H1 (cell line): Measurements from ENCODE around the gene FGF11. TPM values are rescaled to one million over a fixed set of nuclear protein-coding genes. Genes with fewer than 3 reads are reported as not detected.

Experiments
- CTCF ChIA-PET: fragments of 300-600 bp; sonication (Branson Sonifier 250); formaldehyde crosslinking; loops from one replicate; lab custom pipeline; 2021; ENCODE audit not compliant: partially characterized antibody; lab: Charles Lee
- POLR2A ChIA-PET: fragments of 300-600 bp; sonication (Branson Sonifier 250); formaldehyde crosslinking; loops from one replicate; lab custom pipeline; 2021; ENCODE audit warnings: inconsistent platforms; ENCODE audit not compliant: partially characterized antibody; lab: Charles Lee
- DNase-seq, 2 experiments: peaks; one replicate each; pipeline versions ENCODE4 v3.0.0 to v3.0.0-alpha.2; 2010 to 2022; ENCODE audit warnings: low spot score in 2 of 2, low read depth in 1 of 2, mixed read lengths in 1 of 2
- FAIRE-seq: peaks from 2 replicates; lab custom pipeline; 2011; peaks lifted over from hg19 to GRCh38; lab: Jason Lieb, UNC
- H2AFZ ChIP-seq: 2 replicates; pipeline ENCODE4 v1.8.1; 2012; ENCODE audit warnings: low read length, inconsistent platforms
- H2AK5ac ChIP-seq: 2 replicates; pipeline ENCODE4 v1.6.1; 2013; ENCODE audit warnings: low read depth, low read length
- H2BK120ac ChIP-seq: replicated peaks from 2 replicates; pipeline ENCODE3; 2013; ENCODE audit warnings: low read depth, low read length, inconsistent platforms
- H2BK12ac ChIP-seq: 2 replicates; pipeline ENCODE4 v1.6.1; 2013; ENCODE audit warnings: low read depth, low read length
- H2BK15ac ChIP-seq: 2 replicates; pipeline ENCODE4 v1.6.1; 2013; ENCODE audit warnings: low read length
- H2BK20ac ChIP-seq: 2 replicates; pipeline ENCODE4 v1.6.1; 2013; ENCODE audit warnings: low read length
- H2BK5ac ChIP-seq: 2 replicates; pipeline ENCODE4 v1.6.1; 2013; ENCODE audit warnings: low read depth, low read length
- H3K14ac ChIP-seq: 2 replicates; pipeline ENCODE4 v1.6.1; 2013; ENCODE audit warnings: inconsistent platforms; ENCODE audit not compliant: insufficient read length
- H3K18ac ChIP-seq: 2 replicates; pipeline ENCODE4 v1.6.1; 2013; ENCODE audit warnings: low read length; ENCODE audit errors: extremely low read depth
- H3K23ac ChIP-seq: 2 replicates; pipeline ENCODE4 v1.6.1; 2013; ENCODE audit warnings: inconsistent platforms; ENCODE audit not compliant: insufficient read length
- H3K23me2 ChIP-seq: 2 replicates; pipeline ENCODE4 v1.6.1; 2013; ENCODE audit warnings: low read depth, low read length
- H3K27ac ChIP-seq: 2 replicates; pipeline ENCODE4 v1.6.1; 2011; ENCODE audit warnings: low read depth, low read length, inconsistent platforms
- H3K27me3 ChIP-seq, 4 experiments: replicated peaks in 1 of 4; 1 replicate in 1 of 4; 2 replicates in 3 of 4; pipeline versions ENCODE4 v1.6.1 to v1.8.1; 2011 to 2013; ENCODE audit warnings: low read length in 3 of 4, mild to moderate bottlenecking in 3 of 4, inconsistent platforms in 2 of 4, mixed read lengths in 2 of 4, moderate library complexity in 1 of 4; ENCODE audit not compliant: control insufficient read depth in 3 of 4, insufficient read depth in 3 of 4; ENCODE audit errors: extremely low read depth in 1 of 4
- H3K36me3 ChIP-seq, 4 experiments: 2 replicates each; pipeline versions ENCODE4 v1.6.1 to v1.8.1; 2011 to 2013; ENCODE audit warnings: mild to moderate bottlenecking in 4 of 4, low read length in 3 of 4, moderate library complexity in 2 of 4, control low read depth in 1 of 4, inconsistent platforms in 1 of 4; ENCODE audit not compliant: insufficient read depth in 4 of 4, control insufficient read depth in 2 of 4
- H3K4ac ChIP-seq: replicated peaks from 2 replicates; pipeline ENCODE3; 2013; ENCODE audit warnings: low read length, low read depth, mixed read lengths, inconsistent platforms; ENCODE audit not compliant: insufficient read length
- H3K4me1 ChIP-seq, 4 experiments: replicated peaks in 1 of 4; 1 replicate in 1 of 4; 2 replicates in 3 of 4; pipeline versions ENCODE4 v1.6.1 to v1.8.1; 2011 to 2013; ENCODE audit warnings: low read length in 3 of 4, inconsistent platforms in 2 of 4, mixed read lengths in 1 of 4; ENCODE audit not compliant: insufficient read depth in 4 of 4, control insufficient read depth in 3 of 4
- H3K4me2 ChIP-seq, 2 experiments: 2 replicates each; pipeline versions ENCODE4 v1.6.1 to v1.8.1; 2011 to 2013; ENCODE audit warnings: low read depth in 2 of 2, low read length in 2 of 2, control low read depth in 1 of 2, inconsistent platforms in 1 of 2, mild to moderate bottlenecking in 1 of 2; ENCODE audit not compliant: insufficient read depth in 1 of 2
- H3K4me3 ChIP-seq, 4 experiments: fragments of 200-600, 300-600 bp in 1 of 4; sonication (generic), shearing (Covaris generic), sonication (Bioruptor Twin) in 1 of 4; 2 replicates each; pipeline versions ENCODE4 v1.5.1 to v1.8.1; 2011 to 2016; ENCODE audit warnings: low read length in 4 of 4, low read depth in 3 of 4, control low read depth in 2 of 4, inconsistent platforms in 2 of 4, mild to moderate bottlenecking in 2 of 4, mixed read lengths in 1 of 4, moderate library complexity in 1 of 4; ENCODE audit not compliant: insufficient read depth in 2 of 4; ENCODE audit errors: extremely low read depth in 1 of 4
- H3K56ac ChIP-seq: replicated peaks from 2 replicates; pipeline ENCODE3; 2013; ENCODE audit warnings: low read depth, mild to moderate bottlenecking, mixed read lengths, low read length, inconsistent platforms; ENCODE audit not compliant: insufficient read length
- H3K79me1 ChIP-seq: 2 replicates; pipeline ENCODE4 v1.6.1; 2013; ENCODE audit warnings: low read depth, low read length, control low read depth
- H3K79me2 ChIP-seq, 2 experiments: 2 replicates each; pipeline versions ENCODE4 v1.6.1 to v1.8.1; 2012 to 2013; ENCODE audit warnings: low read length in 2 of 2, mild to moderate bottlenecking in 2 of 2, inconsistent platforms in 1 of 2; ENCODE audit not compliant: insufficient read depth in 2 of 2, control insufficient read depth in 1 of 2
- H3K9ac ChIP-seq, 4 experiments: replicated peaks in 1 of 4; 1 replicate in 1 of 4; 2 replicates in 3 of 4; pipeline versions ENCODE4 v1.6.1 to v1.8.1; 2011 to 2013; ENCODE audit warnings: low read depth in 3 of 4, low read length in 3 of 4, control low read depth in 2 of 4, mild to moderate bottlenecking in 2 of 4, moderate library complexity in 2 of 4, inconsistent platforms in 1 of 4; ENCODE audit errors: extremely low read depth in 1 of 4
- H3K9me3 ChIP-seq, 2 experiments: 2 replicates each; pipeline versions ENCODE4 v1.6.1 to v1.8.1; 2012 to 2013; ENCODE audit warnings: mild to moderate bottlenecking in 2 of 2, moderate library complexity in 2 of 2, control low read depth in 1 of 2, inconsistent platforms in 1 of 2, low read depth in 1 of 2, low read length in 1 of 2, mixed read lengths in 1 of 2; ENCODE audit not compliant: insufficient read depth in 2 of 2
- H4K20me1 ChIP-seq, 2 experiments: replicated peaks in 1 of 2; 2 replicates each; pipeline versions ENCODE3 to v1.8.1; 2011 to 2013; ENCODE audit warnings: inconsistent platforms in 2 of 2, low read length in 2 of 2, mild to moderate bottlenecking in 1 of 2; ENCODE audit not compliant: insufficient read depth in 2 of 2, control insufficient read depth in 1 of 2
- H4K5ac ChIP-seq: 2 replicates; pipeline ENCODE4 v1.6.1; 2013; ENCODE audit warnings: low read length, low read depth, mixed read lengths, inconsistent platforms; ENCODE audit not compliant: insufficient read length
- H4K8ac ChIP-seq: 2 replicates; pipeline ENCODE4 v1.8.0; 2013; ENCODE audit warnings: mild to moderate bottlenecking, moderate library complexity, low read length, inconsistent platforms; ENCODE audit not compliant: insufficient read depth; ENCODE audit errors: extremely low read depth
- H4K91ac ChIP-seq: replicated peaks from 2 replicates; pipeline ENCODE3; 2013; ENCODE audit warnings: low read length, mixed read lengths, inconsistent platforms; ENCODE audit not compliant: insufficient read length
- RAD21 ChIP-seq, 2 experiments: IDR thresholded peaks in 1 of 2; conservative IDR thresholded peaks in 1 of 2; 2 replicates each; pipeline ENCODE4 v1.6.1; 2011; ENCODE audit warnings: low read depth in 2 of 2, low read length in 2 of 2, improper control_type of control experiment in 1 of 2, inconsistent platforms in 1 of 2, mild to moderate bottlenecking in 1 of 2, moderate library complexity in 1 of 2
- YY1 ChIP-seq: IDR thresholded peaks from 2 replicates; pipeline ENCODE4 v1.6.1; 2011; ENCODE audit warnings: low read depth, mild to moderate bottlenecking, low read length
- WGBS, 2 experiments: shearing (Covaris generic) in 1 of 2; methylation state at CpG; one replicate each; pipeline versions ENCODE4 v1.1.6 to v1.1.7; 2013 to 2015; ENCODE audit warnings: low lambda C conversion rate in 2 of 2, mixed read lengths in 2 of 2, inconsistent platforms in 1 of 2, low coverage in 1 of 2, missing lambda C conversion rate in 1 of 2; ENCODE audit not compliant: insufficient replicate concordance in 2 of 2, insufficient coverage in 1 of 2, insufficient read length in 1 of 2; ENCODE audit errors: extremely low coverage in 1 of 2, missing lambda C conversion rate in 1 of 2; 5-methylcytosine and 5-hydroxymethylcytosine counted together
- polyA plus RNA-seq, 7 experiments: library from polyadenylated mRNA; depleted of rRNA in 3 of 7; stranded (reverse) in 5 of 7; unstranded in 2 of 7; fragments of >200 nt in 5 of 7; fragments of 200-250 nt in 2 of 7; gene quantifications; 1 replicate in 5 of 7; 2 replicates in 1 of 7; 4 replicates in 1 of 7; pipeline versions ENCODE4 v1.2.1 to v1.2.3, GENCODE V29; 2011 to 2013; ENCODE audit warnings: missing spikeins in 2 of 7, mixed read lengths in 2 of 7
- total RNA-seq: library from RNA; stranded (reverse); fragmentation: NEBNext Ultra II Directional; extraction: Animal tissue kit (Norgen Biotek cat#: 25700); gene quantifications from 2 replicates; pipeline ENCODE4 v1.2.1, GENCODE V29; 2021

FGF11 gene
- total and polyA plus RNA-seq, 2 of the 8 experiments (the other 6 are each of a cell fraction or from before 2014, with no cell fraction given), result 11.8 to 26.1 TPM

GRCh38 chr17:7416323-7416722 lies 23.0 kb upstream of the FGF11 start:
- Histone ChIP-seq H2BK120ac (no peak overlapping the region), H2BK20ac (no peak overlapping the region), H3K23me2 (peaks cover 2% of the 10 kb centered on the region; the same call in 1 of the 2 replicates), H3K27ac (no peak overlapping the region), H2AFZ (no peak overlapping the region), H4K20me1 (peaks cover 2 to 6% of the 10 kb centered on the region in 2 experiments), H4K5ac (no peak overlapping the region), H3K4ac (no peak overlapping the region), H3K9me3 (no peaks in the 10 kb centered on the region), H3K79me2 (no peaks in the 10 kb centered on the region), H3K14ac (no peak overlapping the region), H3K9ac (no peak overlapping the region), H3K4me2 (no peak overlapping the region), H3K4me1 (peaks cover 0 to 17% (median 6%) of the 10 kb centered on the region in 4 experiments; a peak in 5 of 7 replicates), H3K79me1 (no peaks in the 10 kb centered on the region), H4K91ac (no peak overlapping the region), H3K56ac (no peak overlapping the region), H3K36me3 (peaks cover 0 to 25% (median 9%) of the 10 kb centered on the region in 4 experiments; a peak in 6 of 8 replicates), H3K23ac (no peak overlapping the region), H3K27me3 (no peaks in the 10 kb centered on the region), H3K4me3 (no peak overlapping the region), H4K8ac (no peak overlapping the region), H2BK5ac (no peak overlapping the region), H2BK15ac (no peak overlapping the region), H3K18ac (no peak overlapping the region), H2AK5ac (no peak overlapping the region), H2BK12ac (no peak overlapping the region)
- FAIRE-seq, result no peak
- ChIA-PET CTCF (interaction anchor here (1.0 to 1.4 kb wide), 2 partner anchors 39 to 144 kb away, joined by 3 to 5 read pairs; partner anchors contain the start of gene SENP3), POLR2A (interaction anchor here (1.1 to 2.8 kb wide), 5 partner anchors 9 to 132 kb away, joined by 3 to 14 read pairs (median 3); partner anchors contain the start of genes NLGN2 and SPEM2)
- 85% methylated on average over 6 of the region's 6 CpGs; no CpG with 5 or more reads in 1 of the 2 experiments for WGBS, 2 experiments
- TF ChIP-seq RAD21 (IDR thresholded peaks at IDR 0.05 in 1 of 2, conservative IDR thresholded peaks at IDR 0.05 in 1 of 2; ENCODE audit: low read depth in 2 of 2, low read length in 2 of 2), result peak in 1 of 2 experiments; percentile 15; a peak in 1 of 4 replicates
- no peak for TF ChIP-seq YY1
- no peak for DNase-seq
